GM19395 (cell line): ENCODE data around the gene ARL2.
A peak's percentile ranks its signal among the peaks of the same experiment; 100 is the strongest.
"Not testable (repeated sequence)": the region's sequence is repeated elsewhere in the genome, so short reads cannot be mapped to it uniquely, and the experiment has no call there.

Source experiments
- ATAC-seq: cut with Tn5 transposase; IDR thresholded peaks from one replicate; pipeline ENCODE4 v1.9.1; 2021; ENCODE audit warnings: mild to moderate bottlenecking, moderate library complexity; ENCODE audit not compliant: unreplicated experiment

ARL2 gene

DNA sequence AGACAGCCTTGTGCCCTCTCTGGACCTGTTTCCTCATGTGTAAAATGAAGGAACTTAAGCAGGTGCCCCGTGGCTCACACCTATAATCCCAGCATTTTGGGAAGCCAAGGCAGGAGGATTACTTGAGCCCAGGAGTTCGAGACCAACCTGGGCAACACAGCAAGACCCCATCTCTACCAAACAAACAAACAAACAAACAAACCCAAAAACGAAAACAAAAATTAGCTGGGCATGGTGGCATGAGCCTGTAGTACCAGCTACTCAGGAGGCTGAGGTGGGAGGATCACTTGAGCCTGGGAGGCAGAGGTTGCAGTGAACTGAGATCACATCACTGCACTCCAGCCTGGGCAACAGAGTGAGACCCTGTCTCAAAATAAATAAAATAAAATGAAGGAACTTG, 10.0 kb upstream of the ARL2 start:
- ATAC-seq, result not testable (repeated sequence)

DNA sequence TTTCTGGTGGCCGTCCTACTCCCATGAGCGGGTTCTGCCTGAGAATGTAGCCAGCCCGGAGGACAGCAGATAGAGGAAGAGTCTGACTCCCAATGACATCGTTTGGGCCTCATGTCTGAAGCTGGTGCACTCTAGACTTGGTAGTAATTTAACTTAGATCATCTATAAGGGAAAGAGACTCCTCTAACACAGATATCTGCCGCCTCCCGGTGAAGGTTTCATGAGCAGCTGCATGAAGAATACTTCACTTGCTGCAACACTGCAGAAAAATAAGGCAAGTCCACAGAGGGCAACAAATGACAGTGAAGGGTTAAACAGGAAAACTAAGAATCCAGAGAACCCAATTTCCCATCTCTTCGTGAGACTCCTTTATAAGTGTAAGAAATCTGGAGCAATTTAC, 5.9 kb upstream of the ARL2 start:
- ATAC-seq, result no peak

DNA sequence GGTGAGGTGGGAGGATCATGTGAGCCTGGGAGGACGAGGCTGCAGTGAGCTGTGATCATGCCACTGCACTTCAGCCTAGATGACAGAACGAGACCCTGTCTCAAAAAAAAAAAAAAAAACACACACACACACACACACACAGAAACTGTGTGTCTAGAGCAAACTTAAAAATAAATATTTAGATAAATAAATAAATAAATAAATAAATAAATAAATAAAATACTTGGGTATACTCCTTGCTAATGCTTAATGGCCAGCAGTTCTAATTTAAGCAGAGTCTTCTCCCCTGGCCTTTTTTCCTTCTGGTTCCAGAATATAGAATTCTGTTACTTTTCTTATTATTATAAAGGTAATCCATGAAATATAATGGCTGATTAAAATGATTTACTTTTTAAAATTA, 5.1 kb upstream of the ARL2 start:
- no peak for ATAC-seq

- ATAC-seq, result peak; percentile 76
Observed at GRCh38 chr11:65013130-65013887, 651 bp upstream of the ARL2 start.

DNA sequence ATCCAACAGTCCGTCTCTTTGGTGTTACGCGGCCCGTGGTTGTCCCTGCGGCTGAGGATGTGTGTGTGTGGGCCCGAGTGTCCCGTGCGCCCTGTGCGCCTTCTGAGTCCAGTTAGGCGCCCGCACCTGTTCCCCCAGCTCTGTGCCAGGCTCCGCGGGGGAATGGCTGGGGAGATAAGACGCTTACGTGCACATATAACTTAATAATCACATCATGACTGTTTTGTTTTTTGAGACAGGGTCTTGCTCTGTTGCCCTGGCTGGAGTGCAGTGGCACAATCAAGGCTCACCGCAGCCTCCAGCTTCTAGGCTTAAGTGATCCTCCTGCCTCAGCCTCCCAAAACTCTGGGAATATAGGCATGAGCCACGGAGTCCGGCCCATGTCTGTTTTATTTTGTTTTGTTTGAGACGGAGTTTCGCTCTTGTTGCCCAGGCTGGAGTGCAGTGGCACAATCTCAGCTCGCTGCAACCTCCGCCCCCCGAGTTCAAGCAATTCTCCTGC, 817 bp downstream of the ARL2 start:
- ATAC-seq, result no peak

DNA sequence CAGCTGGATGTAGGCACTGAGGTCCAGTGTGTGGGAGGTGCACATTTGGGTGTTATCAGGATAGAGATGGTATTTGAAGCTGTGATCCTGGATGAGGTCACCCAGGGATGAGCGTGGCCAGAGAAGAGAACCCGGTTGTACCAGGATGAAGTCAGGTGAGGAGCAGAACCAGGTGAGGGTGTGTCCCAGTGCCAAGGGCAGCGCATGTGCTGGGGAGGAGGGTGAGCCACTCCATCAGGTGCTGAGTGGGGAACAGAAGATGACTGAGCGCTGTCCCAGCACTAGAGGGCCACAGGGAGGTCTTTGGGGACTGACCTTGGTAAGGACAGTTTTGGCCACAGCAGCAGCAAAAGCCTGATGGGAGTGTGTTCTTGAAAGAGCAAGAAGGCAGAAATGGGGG, 2.7 kb downstream of the ARL2 start:
- no peak for ATAC-seq

- ATAC-seq, result no peak
Observed at GRCh38 chr11:65017937-65018336, 4.0 kb downstream of the ARL2 start.

DNA sequence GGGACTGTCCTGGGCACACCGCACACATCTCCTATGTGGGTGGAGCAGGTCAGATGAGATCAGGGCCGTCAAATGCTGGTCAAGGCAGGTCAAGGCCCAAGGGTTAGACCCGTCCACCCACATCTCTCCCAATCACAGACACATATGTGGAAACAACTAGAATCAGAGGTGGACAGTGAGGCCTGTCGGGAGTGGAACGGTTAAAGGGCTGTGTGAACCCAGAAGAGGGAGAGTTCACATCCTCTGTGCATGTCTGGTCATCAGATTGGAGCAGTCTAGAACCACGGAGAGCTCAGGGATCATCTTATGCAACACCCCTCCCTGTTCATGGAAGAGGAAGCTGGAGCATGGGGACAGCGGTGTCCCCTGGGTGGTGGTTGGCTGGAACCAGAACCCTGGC, 5.9 kb downstream of the ARL2 start:
- ATAC-seq, result no peak

GRCh38 chr11:65021003-65021402, 7.0 kb downstream of the ARL2 start:
- ATAC-seq, result no peak

DNA sequence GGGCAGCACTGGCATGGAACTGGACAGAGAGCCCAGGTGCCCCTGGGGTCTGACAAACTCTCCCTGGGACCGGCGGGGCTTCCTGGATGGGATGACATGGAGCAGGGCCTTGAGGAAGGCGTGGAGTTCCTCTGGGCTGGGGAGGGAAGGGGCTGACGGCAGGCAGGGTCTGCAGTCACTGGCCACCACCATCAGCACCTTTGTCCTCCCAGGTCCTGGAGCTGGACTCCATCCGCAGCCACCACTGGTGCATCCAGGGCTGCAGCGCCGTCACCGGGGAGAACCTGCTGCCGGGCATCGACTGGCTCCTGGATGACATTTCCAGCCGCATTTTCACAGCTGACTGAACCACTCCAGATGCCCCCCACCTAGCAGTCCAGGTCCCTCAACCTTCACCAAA, 7.5 kb downstream of the ARL2 start:
- ATAC-seq, result no peak

GRCh38 chr11:65023502-65023901, 9.5 kb downstream of the ARL2 start:
- not testable (repeated sequence) for ATAC-seq

DNA sequence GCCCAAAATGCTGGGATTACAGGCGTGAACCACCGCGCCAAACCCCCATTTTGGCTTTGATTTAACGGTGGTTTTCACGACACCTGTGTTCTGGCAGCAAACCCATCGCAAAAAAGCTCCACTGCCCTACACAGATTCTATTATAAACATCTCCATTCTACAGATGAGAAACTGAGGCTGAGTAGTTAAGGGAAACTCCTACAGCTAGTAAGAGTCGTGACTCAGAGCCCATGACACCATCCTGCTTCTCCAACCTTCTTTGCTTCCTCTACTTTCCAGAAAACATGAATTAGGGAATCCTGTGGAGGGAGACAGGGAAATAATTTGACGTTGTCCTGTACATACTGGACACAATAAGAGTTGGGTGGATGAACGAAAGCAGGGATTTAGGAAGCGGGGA, 12.8 kb downstream of the ARL2 start:
- ATAC-seq, result no peak

- ATAC-seq, result peak; percentile 88
Observed at GRCh38 chr11:65027213-65028067, 13.5 kb downstream of the ARL2 start, which contains the start of gene SNX15. TSS of gene SNX15 (plus strand) at chr11:65027439. CDS start at chr11:65027538, 99 bp downstream.

DNA sequence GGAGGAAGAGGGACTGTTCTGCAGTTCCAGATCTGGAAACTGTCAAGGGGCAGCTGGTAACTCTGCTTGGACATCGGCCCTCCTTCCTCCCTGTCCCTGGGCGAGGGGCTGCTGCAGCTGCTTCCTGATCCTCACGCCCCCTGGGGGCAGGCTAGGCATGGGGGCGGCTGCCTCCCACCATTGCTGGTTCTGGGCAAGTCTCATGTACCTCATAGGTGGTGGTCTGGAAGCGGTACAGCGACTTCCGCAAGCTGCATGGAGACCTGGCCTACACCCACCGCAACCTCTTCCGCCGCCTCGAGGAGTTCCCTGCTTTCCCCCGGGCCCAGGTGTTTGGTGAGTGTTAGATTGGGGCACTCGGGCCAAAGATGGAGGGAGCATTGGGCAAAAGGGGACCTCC, 18.3 kb downstream of the ARL2 start:
- ATAC-seq, result no peak

- ATAC-seq, result no peak
Observed at GRCh38 chr11:65034423-65034822, 20.5 kb downstream of the ARL2 start.

- ATAC-seq, result no peak
Observed at GRCh38 chr11:65035579-65035978, 21.6 kb downstream of the ARL2 start.

DNA sequence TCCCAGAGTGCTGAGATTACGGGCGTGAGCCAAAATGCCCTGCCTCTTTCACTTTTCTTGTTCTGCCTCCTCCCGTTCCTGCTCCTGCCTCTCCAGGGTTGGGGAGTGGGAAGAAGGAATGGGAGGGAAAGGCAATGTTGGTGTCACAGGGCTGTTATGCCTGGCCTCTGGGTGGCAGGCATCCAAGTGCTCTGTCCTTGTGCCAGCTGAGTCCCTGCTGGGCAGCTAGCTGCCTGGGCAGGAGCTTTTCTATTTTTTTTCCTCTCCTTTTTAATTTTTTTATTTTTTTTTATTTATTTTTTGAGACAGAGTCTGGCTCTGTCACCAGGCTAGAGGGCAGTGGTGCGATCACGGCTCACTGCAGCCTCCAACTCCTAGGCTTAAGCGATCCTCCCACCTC, 23.0 kb downstream of the ARL2 start:
- ATAC-seq, result no peak

DNA sequence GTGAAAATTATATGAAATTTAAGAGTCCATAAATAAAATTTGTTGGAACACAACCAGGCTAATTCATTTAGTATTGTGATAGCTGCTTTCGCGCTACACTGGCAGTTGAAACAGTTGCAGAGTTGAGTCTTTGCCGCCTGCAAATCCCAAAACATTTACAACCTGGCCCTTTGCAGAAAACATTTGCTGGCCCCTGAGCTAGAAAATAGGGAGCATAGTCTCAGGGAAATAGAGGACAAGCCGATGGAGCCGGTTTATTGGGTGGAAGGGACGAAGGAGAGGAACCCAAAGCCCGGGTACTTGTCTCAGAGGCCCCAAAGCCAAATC, 26.5 kb downstream of the ARL2 start:
- ATAC-seq, result no peak

DNA sequence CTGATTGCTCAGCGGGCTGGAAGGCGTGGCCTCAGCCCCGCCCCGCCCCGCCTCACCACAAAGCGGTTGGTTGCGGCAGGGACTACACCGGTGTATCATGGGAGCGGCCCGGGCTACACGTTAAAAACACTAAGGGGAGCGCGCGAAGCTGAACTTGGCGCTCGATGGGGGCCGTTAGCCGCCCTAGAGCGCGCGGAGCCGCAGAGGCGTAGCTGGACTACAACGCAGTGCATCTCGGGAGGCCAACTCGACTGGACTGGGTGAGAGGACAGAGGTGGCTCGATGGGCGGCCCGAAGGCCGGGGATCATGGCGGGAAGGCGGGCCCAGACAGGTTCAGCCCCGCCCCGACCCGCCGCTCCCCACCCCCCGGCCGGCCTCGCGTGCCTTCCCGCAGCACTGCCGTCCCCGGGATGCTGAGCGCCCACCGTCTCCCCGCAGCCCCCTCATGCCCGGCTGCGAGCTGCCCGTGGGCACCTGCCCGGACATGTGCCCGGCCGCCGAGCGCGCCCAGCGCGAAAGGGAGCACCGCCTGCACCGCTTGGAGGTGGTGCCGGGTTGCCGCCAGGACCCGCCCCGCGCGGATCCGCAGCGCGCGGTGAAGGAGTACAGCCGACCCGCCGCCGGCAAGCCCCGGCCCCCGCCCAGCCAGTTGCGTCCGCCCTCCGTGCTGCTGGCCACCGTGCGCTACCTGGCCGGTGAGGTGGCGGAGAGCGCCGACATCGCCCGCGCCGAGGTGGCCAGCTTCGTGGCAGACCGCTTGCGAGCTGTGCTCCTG, 27.1 kb downstream of the ARL2 start, which contains the start of gene SAC3D1:
Gene SAC3D1, plus strand, starts transcription at position 364 of the 776 bp plus-strand sequence. Its CDS starts 83 bp downstream, at position 447.
- ATAC-seq, result peak; percentile 85

DNA sequence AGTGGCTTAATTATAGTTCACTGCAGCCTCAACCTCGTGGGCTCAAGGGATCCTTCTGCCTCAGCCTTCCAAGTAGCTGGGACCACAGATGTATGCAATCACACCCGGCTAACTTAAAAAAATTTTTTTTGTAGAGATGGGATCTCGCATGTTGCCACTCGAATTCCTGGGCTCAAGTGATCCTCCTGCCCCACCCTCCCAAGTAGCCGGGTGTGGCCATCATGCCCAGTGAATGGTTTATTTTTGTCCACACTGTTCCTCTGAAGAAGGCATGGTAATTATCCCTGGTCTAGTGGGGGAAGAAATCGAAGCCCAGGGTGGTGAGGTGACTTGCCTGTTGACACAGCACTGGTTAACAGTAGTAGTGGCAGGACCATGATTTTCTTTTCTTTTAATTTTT, 28.9 kb downstream of the ARL2 start:
- ATAC-seq, result no peak

- no peak for ATAC-seq
Observed at GRCh38 chr11:65043881-65044501, 30.0 kb downstream of the ARL2 start.
